ENCODE results near the gene FAM193B. TPM values are rescaled to one million over a fixed set of nuclear protein-coding genes. Genes with fewer than 3 reads are reported as not detected.

FAM193B gene
- 10 to 100 TPM; 35.4 to 81.5 (median 77.0) TPM for total RNA-seq

- Histone ChIP-seq H3K27me3 (no peaks in the 10 kb centered on the region), H3K36me3 (no peaks in the 10 kb centered on the region), H3K27ac (peak within 1 kb of the TSS; percentile 81 to 95), H3K4me1 (no peaks in the 10 kb centered on the region), H3K9me3 (no peaks in the 10 kb centered on the region), H3K4me3 (peak within 1 kb of the TSS; percentile 90 to 93 (median 90))
- TF ChIP-seq POLR2A (IDR thresholded peaks at IDR 0.05) (no peak), POLR2AphosphoS5 (IDR thresholded peaks at IDR 0.05) (peak in 2 of 3 donors; percentile 58 to 74), CTCF (IDR thresholded peaks at IDR 0.05) (peak in 1 of 3 donors; percentile 24)
- intact Hi-C loops (cut with DNase I; ENCODE audit: low total_unique reads), result loop anchor here (5.0 kb wide), 1 partner anchor 978 kb away; no protein-coding TSS in a partner anchor
- DNase-seq (ENCODE audit: low spot score in 2 of 2), result peak; percentile 88 to 96
Observed at GRCh38 chr5:177554474-177555111, at the start of gene FAM193B. Gene FAM193B (minus strand): TSS chr5:177554563. CDS start chr5:177554458, 105 bp downstream.

GRCh38 chr5:177604116-177604521 lies 49.8 kb upstream of the FAM193B start:
- Histone ChIP-seq H3K4me3 (no peak overlapping the region), H3K4me1 (peaks cover 0 to 4% of the 10 kb centered on the region in 2 donors), H3K27ac (no peak overlapping the region), H3K27me3 (no peaks in the 10 kb centered on the region), H3K9me3 (no peaks in the 10 kb centered on the region), H3K36me3 (no peaks in the 10 kb centered on the region)
- TF ChIP-seq POLR2AphosphoS5 (IDR thresholded peaks at IDR 0.05), result no peak
- TF ChIP-seq POLR2A (IDR thresholded peaks at IDR 0.05), result no peak
- no peak for TF ChIP-seq CTCF (IDR thresholded peaks at IDR 0.05)
- DNase-seq (ENCODE audit: low spot score in 2 of 2), result no peak
- intact Hi-C loops (cut with DNase I; ENCODE audit: low total_unique reads), result no loop called here

GRCh38 chr5:177603631-177604030 lies 49.3 kb upstream of the FAM193B start:
- no peaks in the 10 kb centered on the region for H3K36me3 ChIP-seq
- H3K9me3 ChIP-seq, result no peaks in the 10 kb centered on the region
- peaks cover 0 to 4% of the 10 kb centered on the region in 2 donors for H3K4me1 ChIP-seq
- TF ChIP-seq CTCF (IDR thresholded peaks at IDR 0.05), result no peak
- no peak for TF ChIP-seq POLR2A (IDR thresholded peaks at IDR 0.05)
- TF ChIP-seq POLR2AphosphoS5 (IDR thresholded peaks at IDR 0.05), result no peak
- intact Hi-C loops (cut with DNase I; ENCODE audit: low total_unique reads), result no loop called here
- no peak overlapping the region for H3K27ac ChIP-seq
- no peak overlapping the region for H3K4me3 ChIP-seq
- no peaks in the 10 kb centered on the region for H3K27me3 ChIP-seq
- DNase-seq (ENCODE audit: low spot score in 2 of 2), result no peak

GRCh38 chr5:177602458-177602830 lies 48.1 kb upstream of the FAM193B start:
- TF ChIP-seq CTCF (IDR thresholded peaks at IDR 0.05) (no peak), POLR2A (IDR thresholded peaks at IDR 0.05) (no peak), POLR2AphosphoS5 (IDR thresholded peaks at IDR 0.05) (no peak)
- H3K9me3 ChIP-seq, result no peaks in the 10 kb centered on the region
- no peak for DNase-seq (ENCODE audit: low spot score in 2 of 2)
- H3K27me3 ChIP-seq, result no peaks in the 10 kb centered on the region
- intact Hi-C loops (cut with DNase I; ENCODE audit: low total_unique reads), result no loop called here
- H3K36me3 ChIP-seq, result no peaks in the 10 kb centered on the region
- H3K27ac ChIP-seq, result no peak overlapping the region
- H3K4me1 ChIP-seq, result peaks cover 0 to 4% of the 10 kb centered on the region in 2 donors
- H3K4me3 ChIP-seq, result no peak overlapping the region

- Histone ChIP-seq H3K27me3 (no peaks in the 10 kb centered on the region), H3K27ac (no peak overlapping the region), H3K4me1 (peaks cover 0 to 4% of the 10 kb centered on the region in 2 donors), H3K9me3 (no peaks in the 10 kb centered on the region), H3K4me3 (peak overlapping the region in 1 of 3 donors; percentile 8), H3K36me3 (no peaks in the 10 kb centered on the region)
- no peak for TF ChIP-seq POLR2A (IDR thresholded peaks at IDR 0.05)
- TF ChIP-seq POLR2AphosphoS5 (IDR thresholded peaks at IDR 0.05), result no peak
- no peak for TF ChIP-seq CTCF (IDR thresholded peaks at IDR 0.05)
- no peak for DNase-seq (ENCODE audit: low spot score in 2 of 2)
- intact Hi-C loops (cut with DNase I; ENCODE audit: low total_unique reads), result no loop called here
Observed at GRCh38 chr5:177601577-177602457, 47.5 kb upstream of the FAM193B start.
